Right atrium auricular region (tissue), 2 donors: ENCODE data around the gene UBE2F. TPM values are rescaled to one million over a fixed set of nuclear protein-coding genes. Genes with fewer than 3 reads are reported as not detected.

Source experiments
- DNase-seq: peaks from one replicate; pipeline ENCODE4 v3.0.0-alpha.2; 2019; ENCODE audit warnings: low spot score
- H3K27ac ChIP-seq, 2 donors: fragments of 200-600 bp; sonication (generic); 1 replicate in 1 of 2; 2 replicates in 1 of 2; pipeline ENCODE4 v1.5.1; 2016 to 2019
- H3K27me3 ChIP-seq, 2 donors: fragments of 200-600 bp; sonication (generic); one replicate each; pipeline versions ENCODE4 v1.5.1 to v1.6.0; 2017 to 2019
- H3K36me3 ChIP-seq: fragments of 200-600 bp; sonication (generic); one replicate; pipeline ENCODE4 v1.5.1; 2016
- H3K4me1 ChIP-seq, 2 donors: fragments of 200-600 bp; sonication (generic); one replicate each; pipeline versions ENCODE4 v1.5.1 to v1.6.0; 2017 to 2019
- H3K4me3 ChIP-seq, 2 donors: fragments of 200-600 bp; sonication (generic); 1 replicate in 1 of 2; 2 replicates in 1 of 2; pipeline ENCODE4 v1.5.1; 2017 to 2019; ENCODE audit warnings: mild to moderate bottlenecking in 1 of 2, moderate library complexity in 1 of 2
- H3K9me3 ChIP-seq, 2 donors: fragments of 200-600 bp; sonication (generic); one replicate each; pipeline ENCODE4 v1.5.1; 2019
- CTCF ChIP-seq, 2 donors: fragments of 200-600 bp; sonication (generic); IDR thresholded peaks; one replicate each; pipeline ENCODE4 v1.5.1; 2019; ENCODE audit warnings: antibody characterized with exemption in 2 of 2
- total RNA-seq, 2 donors: library from RNA; depleted of rRNA; stranded (reverse); fragments of >200 nt; gene quantifications; one replicate each; pipeline ENCODE4 v1.1.0, GENCODE V29; 2016

The UBE2F gene
- total RNA-seq, 2 donors from 2014 or later = 78.4 to 79.6 TPM

GRCh38 chr2:237996021-237996593, 29.3 kb downstream of the UBE2F start:
- Histone ChIP-seq H3K4me1 (peaks cover 0 to 8% of the 10 kb centered on the region in 2 donors), H3K27ac (no peak overlapping the region), H3K9me3 (no peaks in the 10 kb centered on the region), H3K36me3 (peaks cover 31% of the 10 kb centered on the region), H3K4me3 (no peak overlapping the region), H3K27me3 (no peaks in the 10 kb centered on the region)
- TF ChIP-seq CTCF (IDR thresholded peaks at IDR 0.05) = no peak
- DNase-seq = no peak

GRCh38 chr2:237997521-237997920, 30.7 kb downstream of the UBE2F start:
- no peak for TF ChIP-seq CTCF (IDR thresholded peaks at IDR 0.05)
- no peak for DNase-seq
- Histone ChIP-seq H3K4me1 (peaks cover 0 to 8% of the 10 kb centered on the region in 2 donors), H3K27me3 (no peaks in the 10 kb centered on the region), H3K4me3 (no peak overlapping the region), H3K36me3 (peaks cover 21% of the 10 kb centered on the region), H3K27ac (no peak overlapping the region), H3K9me3 (no peaks in the 10 kb centered on the region)

DNA sequence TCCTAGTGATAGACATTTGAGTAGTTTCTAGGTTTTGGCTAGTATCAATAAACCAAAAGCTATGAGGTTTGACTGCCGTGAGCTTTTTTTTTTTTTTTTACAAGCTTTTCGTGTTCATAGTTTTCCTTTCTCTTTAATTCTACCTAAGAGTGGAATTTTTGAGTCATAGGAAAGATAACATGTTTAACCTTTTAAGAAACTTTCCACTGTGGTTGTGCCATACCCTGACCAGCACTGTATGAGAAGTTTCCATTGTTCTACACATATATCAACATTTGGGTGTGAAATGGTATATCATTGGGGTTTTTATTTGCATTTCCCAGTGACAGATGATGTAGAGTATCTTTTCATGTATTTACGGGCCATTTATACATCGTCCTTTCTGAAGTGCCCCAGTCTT, 31.7 kb downstream of the UBE2F start:
- no peak for TF ChIP-seq CTCF (IDR thresholded peaks at IDR 0.05)
- Histone ChIP-seq H3K4me3 (no peak overlapping the region), H3K27ac (no peak overlapping the region), H3K9me3 (no peaks in the 10 kb centered on the region), H3K4me1 (peaks cover 0 to 8% of the 10 kb centered on the region in 2 donors), H3K27me3 (no peaks in the 10 kb centered on the region), H3K36me3 (peaks cover 15% of the 10 kb centered on the region)
- no peak for DNase-seq

DNA sequence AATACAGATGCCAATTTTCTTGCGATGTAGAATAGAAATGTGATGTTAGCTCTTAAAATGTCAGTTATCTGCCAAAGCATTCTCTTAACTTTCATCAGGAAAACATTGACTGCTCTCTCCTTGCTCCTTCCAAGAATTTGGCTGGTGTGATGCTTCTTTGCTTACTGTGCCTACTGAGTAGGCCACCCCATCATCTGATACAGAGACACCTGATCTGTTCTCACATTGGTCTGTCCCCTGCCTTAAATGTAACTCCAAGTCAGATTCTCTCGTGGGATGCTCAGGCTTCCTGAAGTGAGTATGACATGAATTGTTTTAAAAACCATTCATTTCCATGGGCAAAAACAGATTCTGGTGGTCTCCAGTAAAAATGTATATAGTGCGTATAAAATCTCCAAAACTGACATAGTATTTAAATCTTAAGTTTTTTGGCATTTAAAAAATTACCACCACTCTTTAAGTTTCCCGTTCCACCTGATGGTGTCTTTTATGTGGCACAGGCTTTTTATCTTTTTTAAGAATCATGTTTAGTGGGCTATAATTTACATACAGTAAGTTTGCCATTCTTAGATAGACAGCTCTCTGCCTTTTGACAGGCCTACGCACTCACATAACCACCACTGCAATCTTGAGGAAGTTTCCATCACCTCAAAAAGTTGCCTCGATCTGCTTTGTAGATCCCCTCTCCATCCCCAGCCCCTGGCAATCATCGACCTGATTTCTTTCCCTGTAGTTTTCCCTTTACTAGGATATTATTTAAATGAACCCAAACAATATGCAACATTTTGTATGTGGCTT, 36.6 kb downstream of the UBE2F start:
- no peak for TF ChIP-seq CTCF (IDR thresholded peaks at IDR 0.05)
- no peaks in the 10 kb centered on the region for H3K9me3 ChIP-seq
- no peak overlapping the region for H3K4me3 ChIP-seq
- H3K27me3 ChIP-seq = no peaks in the 10 kb centered on the region
- H3K4me1 ChIP-seq = no peaks in the 10 kb centered on the region
- H3K27ac ChIP-seq = no peak overlapping the region
- H3K36me3 ChIP-seq = no peaks in the 10 kb centered on the region
- DNase-seq = no peak

DNA sequence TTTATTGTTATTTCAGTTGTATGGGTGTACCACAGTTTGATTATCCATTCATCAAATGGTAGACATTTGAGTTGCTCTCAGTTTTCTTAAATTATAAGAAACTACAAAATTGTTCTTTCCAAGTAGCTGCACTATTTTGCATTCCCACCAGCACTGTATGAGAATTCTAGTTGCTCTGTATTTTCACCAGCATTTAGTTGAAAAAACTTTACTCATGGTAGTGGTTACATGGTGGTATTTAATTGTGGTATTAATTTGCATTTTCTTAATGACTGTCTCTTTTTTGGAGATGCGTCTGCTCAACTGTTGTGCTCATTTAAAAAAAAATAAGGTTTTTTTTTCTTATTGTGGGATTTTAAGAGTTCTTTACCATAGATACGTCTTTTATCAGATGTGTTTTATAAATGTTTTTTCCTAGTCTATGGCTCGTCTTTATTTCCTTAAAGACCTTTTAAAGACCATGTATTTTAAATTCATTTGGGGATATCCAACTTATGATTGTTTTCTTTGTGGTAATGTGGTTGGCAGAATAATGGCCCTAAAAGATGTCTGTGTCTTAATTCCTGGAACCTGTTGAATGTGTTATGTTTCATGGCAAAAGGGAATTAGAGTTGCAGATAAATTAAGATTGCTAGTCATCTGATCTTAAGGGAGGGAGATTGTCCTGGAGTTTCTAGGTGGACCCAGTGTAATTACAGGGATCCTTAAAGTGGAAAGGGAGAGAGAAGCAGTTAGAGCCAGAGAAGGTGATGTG, 37.4 kb downstream of the UBE2F start:
- Histone ChIP-seq H3K4me3 (no peak overlapping the region), H3K9me3 (no peaks in the 10 kb centered on the region), H3K27ac (no peak overlapping the region), H3K4me1 (no peaks in the 10 kb centered on the region), H3K27me3 (no peaks in the 10 kb centered on the region), H3K36me3 (no peaks in the 10 kb centered on the region)
- no peak for TF ChIP-seq CTCF (IDR thresholded peaks at IDR 0.05)
- no peak for DNase-seq
